Measurements from ENCODE around the gene ACO1.
A peak's percentile ranks its signal among the peaks of the same experiment; 100 is the strongest.
"Not testable (repeated sequence)": the region's sequence is repeated elsewhere in the genome, so short reads cannot be mapped to it uniquely, and the experiment has no call there.

The ACO1 gene

DNA sequence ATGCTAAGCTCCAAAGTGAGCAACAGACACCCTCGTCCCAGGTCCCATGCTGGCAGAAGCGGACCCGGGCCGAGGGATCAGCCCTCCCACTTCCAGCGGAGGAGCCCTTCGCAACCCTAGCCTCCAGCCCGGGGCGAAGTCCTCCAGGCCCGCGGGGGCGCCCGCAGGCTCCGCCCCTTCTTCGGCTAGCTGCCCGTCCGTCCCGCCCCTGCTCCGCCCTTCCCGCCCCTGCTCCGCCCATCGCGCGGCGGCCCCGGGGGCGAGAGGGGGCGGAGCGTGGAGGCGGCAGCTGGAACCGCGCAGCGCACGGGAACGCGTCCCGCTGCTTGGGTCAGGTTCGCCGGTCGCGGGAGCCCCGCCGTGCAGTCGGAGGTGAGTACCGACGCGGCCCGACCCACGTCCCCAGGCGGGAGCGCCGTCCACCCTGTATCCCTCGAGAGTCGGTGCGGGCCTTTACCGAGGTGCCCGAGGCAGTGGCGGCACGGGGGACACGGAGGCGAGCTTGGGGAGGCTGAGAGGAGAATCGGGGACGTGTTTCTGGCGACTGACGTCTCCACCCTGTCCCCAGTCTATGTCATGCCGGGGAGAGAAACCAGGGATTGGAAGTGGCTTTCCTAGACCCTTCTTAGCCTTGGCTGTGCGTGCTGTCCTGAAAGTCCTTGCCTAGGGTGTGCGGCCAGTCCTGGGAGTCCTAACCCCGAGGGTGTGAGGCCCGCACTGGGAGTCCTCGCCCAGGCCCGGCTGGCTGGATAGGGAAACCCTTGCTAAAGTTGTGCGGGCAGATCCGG, at the start of gene ACO1:
ACO1 (plus strand) TSS at position 280 of the 788 bp plus-strand sequence. CDS start 20,864 bp downstream, outside the sequence.
- peak; percentile 90 for DNase-seq

DNA sequence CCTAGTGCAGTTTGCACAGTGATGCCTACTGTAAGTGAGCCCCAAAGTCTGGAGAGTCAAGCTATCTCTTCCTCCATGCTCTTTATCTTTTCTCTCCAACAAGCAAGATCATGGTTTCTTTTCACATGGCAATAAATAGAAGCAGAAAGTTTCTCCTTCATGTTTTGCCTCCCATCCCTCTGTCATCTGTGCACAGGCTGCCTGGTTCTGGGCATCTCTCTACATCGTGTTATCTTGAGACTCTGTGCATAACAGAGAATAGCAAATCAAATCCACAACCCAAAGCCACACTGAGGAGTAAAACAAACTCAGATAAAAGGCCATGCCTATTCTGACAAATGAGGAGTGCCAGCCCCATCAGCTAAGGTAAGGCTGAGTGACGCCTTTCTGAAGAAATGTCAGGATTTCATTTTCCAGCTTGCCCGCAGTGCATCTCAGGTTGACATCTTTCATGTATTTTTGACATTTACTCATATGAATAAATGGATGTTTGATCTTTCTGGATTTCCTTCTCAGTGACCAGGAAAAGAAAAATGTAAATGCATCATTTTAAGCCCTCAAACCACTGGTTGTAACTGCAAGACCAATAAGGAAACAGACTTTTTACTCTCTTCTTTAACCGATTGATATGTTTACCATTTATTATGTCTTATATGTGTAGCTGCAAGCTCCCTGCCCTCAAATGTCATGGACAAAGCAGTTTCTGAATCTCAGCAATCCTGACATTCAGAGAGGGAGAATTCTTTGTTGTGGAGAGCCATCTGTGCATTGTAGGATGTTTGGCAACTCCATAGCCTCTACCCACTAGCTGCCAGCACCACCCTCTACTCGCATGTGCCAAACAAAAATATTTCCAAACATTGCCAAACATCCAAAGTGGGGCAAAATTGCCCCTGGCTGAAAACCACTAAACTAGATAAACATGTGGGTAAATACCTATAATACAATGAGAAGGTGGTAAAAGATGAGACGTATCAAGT, 49.2 kb upstream of the ACO1 start:
- no peak for DNase-seq

DNA sequence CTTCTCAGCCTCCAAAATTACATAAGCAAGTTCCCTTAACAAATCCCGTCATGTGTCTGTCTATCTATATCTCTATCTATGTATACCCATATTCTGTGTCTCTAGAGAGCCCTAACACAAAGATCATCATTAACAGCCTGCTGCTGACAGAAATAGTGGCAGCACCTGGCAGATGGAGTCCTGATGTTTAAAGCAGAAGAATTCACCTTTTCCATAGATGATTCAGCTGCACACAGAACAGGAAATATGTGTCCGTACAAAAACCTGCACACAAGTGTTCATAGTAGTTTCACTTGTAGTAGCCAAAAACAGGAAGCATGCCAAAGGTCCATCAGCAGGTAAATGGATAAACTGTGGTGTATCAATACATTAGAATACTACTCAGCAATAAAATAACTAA, 45.0 kb upstream of the ACO1 start:
- DNase-seq = no peak

DNA sequence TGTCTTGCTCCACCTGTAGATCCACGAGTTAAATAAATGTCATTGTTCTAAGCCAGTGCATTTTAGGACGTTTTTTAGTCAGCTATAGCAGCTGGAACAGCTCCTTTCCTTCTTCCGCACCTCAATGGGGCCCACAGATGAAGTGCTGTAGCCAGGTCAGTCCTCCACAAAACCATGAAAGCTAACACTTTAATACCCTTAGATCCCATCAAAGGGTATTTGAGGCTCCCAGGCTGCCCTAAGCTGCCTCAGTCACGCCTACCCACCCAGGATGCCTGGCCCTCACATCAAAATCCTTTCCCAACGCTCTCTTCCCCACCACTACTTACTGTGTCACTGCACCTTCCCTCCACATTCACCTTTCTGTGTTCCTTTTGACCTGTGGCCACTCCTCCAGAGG, 44.1 kb upstream of the ACO1 start:
- no peak for DNase-seq

DNA sequence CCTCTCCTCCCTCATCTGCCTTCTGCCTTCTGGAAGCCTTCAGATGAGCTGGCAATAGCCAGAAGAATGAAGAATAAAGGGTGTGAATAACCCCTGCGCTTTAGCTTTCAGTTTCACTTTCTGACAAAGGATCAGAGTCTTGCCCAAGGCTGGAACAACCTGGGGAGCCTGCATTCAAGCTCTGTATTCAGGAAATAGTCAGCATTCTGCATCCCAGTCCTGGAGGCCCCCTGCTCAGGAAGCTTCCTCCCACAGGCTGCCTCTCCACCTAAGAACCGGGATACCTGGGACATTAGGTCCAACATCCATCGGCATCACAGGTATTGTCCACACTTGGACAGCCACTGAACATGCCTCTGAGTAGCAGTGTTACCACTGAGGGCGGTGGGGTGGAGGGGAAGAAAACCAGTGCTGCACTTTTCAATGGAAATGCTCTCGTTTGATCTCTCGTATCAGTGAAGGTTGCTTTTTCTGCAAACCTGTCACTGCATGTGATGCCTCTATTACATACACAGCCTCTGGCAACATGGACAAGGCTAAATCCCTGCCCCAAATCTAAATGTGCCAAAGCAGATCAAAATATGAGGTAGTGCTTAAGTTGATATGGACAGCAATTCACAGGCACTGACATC, 39.8 kb upstream of the ACO1 start:
- no peak for DNase-seq

GRCh38 chr9:32345243-32345642, 39.2 kb upstream of the ACO1 start:
- DNase-seq = no peak

DNA sequence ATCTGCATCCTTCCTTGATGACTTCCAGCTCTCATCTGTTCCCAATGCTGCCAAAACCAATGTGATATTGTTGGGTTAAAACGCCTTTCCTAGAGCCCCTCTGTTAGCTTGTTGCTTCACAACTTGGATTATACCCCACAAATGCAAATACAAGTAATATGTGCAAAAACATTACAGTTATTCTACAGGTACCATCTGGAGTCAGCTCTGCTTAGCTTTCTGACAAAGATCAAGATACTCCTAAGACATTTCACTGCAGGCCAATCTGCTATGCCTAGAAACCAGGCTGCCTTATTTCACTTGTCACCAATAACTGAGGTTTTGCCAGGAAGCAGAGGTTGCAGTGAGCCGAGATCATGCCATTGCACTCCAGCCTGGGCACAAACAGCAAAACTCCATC, 36.9 kb upstream of the ACO1 start:
- DNase-seq = no peak

GRCh38 chr9:32348106-32348695, 36.2 kb upstream of the ACO1 start:
- no peak for DNase-seq

- no peak for DNase-seq
Measured at GRCh38 chr9:32349013-32349412, 35.4 kb upstream of the ACO1 start.

DNA sequence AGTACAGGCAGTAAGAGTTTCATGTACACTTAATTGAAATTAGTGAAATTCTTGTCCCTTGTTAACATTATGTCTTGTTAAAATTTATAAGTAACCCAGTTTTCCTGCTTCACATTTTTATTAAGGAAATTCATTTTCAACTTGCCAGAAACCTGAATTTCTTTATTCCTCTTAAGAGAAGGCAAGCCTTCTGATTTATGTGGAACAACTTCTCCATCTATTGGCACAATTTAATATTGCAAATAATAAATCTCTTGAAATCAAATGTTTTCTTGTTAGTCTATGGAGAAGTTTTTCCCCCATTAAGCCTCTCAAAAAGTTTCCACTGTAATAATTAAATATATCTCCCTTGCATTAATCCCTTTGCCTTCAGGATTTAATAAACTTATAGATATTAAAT, 33.8 kb upstream of the ACO1 start:
- no peak for DNase-seq

DNA sequence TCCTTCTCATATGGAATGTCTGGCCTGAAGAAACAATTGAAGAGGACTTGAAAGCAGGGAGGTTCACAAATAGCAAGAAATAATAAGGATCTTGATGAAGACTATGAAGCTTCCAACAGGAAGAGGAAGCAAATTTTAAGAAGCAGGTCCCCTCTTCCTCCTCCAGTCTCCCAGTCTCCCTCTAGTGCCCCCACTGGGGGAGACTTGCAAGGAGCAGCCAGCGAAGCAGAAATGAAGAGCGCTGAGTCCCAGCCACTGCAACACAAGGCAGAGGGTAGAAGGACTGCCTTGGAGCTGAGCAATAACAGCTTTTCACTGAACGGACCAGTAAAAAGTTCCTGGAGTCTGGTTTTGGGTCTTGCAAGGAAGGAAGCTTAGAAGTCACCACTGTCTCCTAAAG, 32.6 kb upstream of the ACO1 start:
- DNase-seq = no peak

- DNase-seq = not testable (repeated sequence)
Measured at GRCh38 chr9:32353476-32353875, 31.0 kb upstream of the ACO1 start.

DNA sequence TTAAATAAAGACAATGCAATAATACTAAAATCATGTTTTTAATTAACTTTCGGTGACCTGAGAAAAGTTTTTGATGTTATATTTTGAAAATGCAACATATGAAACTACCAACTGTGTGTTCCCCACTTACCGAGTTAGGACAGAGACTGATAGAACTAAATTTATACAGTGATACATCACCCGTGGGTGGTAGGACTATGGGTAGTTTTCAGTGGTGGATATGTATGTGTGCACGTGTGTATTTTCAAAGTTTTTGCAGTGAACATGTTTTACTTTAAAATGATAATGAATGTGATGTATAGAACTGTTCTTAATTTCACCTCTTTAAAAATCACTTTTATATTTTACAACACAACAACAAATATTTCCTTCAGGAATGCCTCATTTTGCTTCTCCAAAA, 25.0 kb upstream of the ACO1 start:
- no peak for DNase-seq

GRCh38 chr9:32360983-32361673, 23.3 kb upstream of the ACO1 start:
- DNase-seq = no peak

- no peak for DNase-seq
Measured at GRCh38 chr9:32371279-32371678, 13.2 kb upstream of the ACO1 start.

DNA sequence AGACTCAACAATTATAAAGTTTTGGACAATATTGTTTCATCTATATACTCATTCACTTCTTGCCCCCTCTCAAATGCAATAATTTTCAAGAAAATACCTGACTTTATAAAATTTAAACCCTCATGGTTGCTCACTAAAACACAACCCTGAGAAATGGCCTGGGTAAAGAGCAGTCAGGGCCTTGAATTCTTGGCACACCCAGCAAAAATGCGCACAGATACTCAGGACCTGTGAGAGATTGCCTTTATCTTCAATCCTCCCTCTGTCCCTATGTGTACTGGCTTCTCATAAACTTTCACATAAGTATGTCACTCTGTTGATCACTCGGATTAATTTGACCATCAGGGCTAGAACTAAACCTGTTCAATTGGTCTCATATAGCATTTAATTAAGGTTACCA, 12.8 kb upstream of the ACO1 start:
- DNase-seq = no peak

- no peak for DNase-seq
Measured at GRCh38 chr9:32376285-32376684, 8.2 kb upstream of the ACO1 start.

- no peak for DNase-seq
Measured at GRCh38 chr9:32378496-32378895, 5.9 kb upstream of the ACO1 start.

DNA sequence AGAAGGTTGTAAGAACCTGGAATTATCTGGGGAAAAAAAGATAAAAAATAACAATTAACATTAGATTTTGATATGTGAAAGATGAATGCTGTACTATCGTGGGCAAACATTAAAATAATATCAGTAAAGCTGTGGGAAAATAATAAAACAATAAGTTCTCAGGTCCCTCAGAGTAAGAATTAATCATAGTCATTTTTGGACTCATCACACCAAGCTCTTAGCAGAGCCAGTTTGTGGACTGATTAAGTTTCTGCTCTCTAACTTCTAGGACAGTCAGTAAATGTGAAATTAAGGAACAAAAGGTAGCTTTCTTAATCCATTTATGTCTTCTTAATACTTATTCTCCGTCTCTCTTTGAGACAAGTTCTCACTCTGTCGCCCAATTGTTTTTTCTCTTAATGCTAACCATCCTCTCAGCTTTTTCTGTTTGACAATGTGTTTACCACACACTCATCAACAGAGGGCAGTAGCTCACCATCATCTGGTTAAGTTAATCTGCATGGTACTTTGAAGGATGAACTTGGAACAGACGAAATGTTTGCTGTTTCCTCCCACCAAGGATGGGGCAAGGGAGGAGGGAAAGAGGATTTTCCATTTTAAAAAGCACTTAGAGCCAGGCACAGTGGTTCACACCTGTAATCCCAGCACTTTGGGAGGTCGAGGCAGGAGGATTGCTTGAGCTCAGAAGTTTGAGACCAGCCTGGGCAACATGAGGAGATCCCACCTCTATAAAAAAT, 5.3 kb upstream of the ACO1 start:
- no peak for DNase-seq

DNA sequence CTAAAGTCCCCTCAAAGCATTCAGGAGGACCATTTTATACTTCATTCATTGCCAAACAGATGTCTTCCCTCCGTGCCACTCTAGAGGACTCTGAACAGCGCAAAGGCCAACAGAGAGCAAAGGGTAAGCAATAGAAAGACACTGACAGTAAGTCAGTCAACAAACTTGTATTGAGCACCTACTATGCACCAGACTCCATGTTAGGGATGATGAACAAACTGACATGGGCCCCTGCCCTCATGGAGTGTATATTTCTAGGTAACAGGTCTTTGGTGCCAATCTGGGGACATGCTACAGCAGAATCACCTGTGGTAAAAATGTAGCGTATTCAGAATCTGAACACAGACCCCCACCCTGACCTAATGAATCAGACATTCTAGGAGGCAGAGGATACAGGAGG, 3.5 kb upstream of the ACO1 start:
- DNase-seq = no peak

GRCh38 chr9:32382565-32383320, 1.7 kb upstream of the ACO1 start:
- DNase-seq = no peak

Data from activated CD8-positive, alpha-beta memory T cell treated with anti-CD3 and anti-CD28 coated beads, Interleukin-2, amount 50 U/mL, for 48 hours (primary cell).